GM20431 (cell line): ENCODE measurements around the gene PAX1.

Experiments used
- in situ Hi-C: fragments of 300-500 bp; cut with MseI, MboI; formaldehyde crosslinking; loops from one replicate; pipeline ENCODE4 v1.15.0; 2020; ENCODE audit warnings: low sequenced_read_pairs; ENCODE audit not compliant: unreplicated experiment

Gene PAX1

DNA sequence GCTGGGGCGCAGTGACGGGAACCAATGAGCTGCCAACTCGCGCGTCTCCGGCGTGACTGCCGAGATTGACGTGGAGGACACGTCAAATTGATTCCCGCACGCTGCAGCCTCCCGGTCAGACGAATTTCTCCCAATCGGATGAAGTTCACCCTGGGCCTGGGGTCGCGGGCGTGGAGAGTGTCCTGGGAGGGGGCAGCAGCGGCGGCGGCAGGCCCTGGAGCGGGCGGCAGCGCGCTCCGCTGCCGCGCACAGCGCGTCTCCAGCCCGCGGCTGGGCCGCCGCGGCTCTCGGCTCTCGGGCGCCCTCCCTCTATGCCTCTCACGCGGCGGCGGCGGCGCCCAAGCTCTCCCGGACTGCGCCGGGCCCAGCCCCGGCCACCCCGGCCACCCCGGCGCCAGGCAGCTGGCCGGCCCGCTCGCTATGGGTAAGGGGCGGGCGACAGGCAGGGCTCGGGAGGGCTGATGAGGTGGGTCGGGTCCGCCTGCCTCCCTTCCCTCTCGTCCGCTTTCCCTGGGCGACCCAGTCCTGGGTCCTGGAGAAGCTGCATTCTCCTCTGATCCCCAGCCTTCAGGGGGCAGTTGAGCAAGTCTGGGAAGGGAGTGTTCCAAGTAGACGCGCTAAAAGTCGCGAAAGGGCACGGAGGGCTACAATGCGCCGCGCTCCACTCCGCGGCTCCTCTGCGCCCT lies at the start of gene PAX1:
TSS of gene PAX1 (plus strand) at position 90 of the 686 bp plus-strand sequence. CDS start at position 139, 49 bp downstream.
- in situ Hi-C loops = no loop called here

DNA sequence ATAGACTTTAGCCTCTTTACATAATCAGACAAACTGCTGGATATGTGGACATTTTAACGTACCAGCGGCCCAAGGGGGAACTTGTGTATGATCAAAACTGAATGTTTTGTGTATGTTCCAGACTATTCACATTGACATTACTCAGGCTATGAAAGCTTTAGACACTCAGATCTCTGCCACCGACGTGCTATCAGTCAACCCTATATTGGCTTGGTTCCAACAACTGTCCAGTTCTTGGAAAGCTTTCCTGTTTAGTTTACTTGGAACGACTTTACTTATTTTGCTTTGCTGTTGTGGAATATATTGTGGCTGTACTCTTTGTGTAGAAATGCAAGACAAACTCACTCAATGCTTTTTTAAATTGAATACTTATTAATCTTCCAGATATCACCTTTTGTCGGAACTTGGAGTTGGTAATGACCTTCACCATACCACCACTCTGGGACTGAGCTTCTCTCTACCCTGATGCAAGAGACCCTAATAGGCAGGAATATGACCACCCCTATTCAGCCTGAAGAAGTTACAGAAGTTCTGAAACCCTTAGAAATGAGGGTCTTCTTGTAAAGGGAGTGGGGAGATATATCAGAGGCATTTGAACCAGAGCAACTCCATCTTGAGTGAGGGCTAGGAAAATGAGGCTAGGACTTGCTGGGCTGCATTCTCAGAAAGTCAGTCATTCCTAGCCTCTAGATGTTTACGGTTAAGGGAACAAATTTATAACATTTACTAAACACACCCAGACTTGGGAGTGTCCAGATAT lies 49.0 kb upstream of the PAX1 start:
- in situ Hi-C loops = no loop called here

DNA sequence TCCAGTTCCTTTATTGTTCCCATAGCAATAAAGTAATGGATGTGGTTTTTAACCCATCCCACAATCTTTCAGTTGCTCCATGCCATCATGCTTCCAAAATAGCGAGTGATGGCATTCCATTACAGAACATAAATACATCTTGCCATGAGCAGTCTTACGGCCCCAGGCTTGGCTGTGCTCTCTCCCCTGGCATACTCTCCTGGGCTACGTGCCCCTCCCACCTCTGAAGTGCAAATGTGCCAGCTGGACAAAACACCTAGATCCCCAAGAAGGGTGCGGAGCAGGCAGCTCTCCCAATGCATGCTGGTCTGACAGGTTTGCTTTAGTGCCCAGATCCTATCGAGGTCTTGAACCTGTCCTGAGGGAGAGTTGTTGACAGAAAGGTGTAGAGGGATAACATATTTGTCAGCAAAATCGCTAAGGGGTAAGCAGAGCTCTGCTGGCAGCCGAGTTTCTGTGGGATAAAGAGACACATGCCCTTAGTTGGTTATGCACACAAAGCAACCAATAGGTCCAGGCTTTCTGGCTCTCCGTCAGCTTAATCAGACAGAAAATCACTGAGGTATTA lies 43.9 kb upstream of the PAX1 start:
- in situ Hi-C loops = no loop called here

DNA sequence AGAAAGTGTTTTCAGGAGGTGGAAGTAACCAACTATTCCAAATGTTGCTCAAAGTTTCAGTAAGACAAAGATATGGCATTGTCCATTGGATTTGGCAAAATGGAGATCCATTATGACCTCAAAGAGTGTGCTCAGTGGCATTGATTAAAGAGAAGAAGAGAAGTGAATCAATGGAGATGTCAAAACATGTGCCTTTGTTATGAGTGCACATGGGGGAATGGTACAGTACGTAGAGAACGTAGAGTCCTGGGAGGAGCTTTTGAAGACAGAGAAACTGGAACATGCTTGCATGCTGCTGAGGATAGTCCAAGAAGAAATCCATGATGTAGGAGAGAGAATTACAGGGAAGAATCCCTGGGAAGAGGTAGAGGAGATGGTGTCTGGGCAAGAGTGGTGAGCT lies 42.0 kb upstream of the PAX1 start:
- in situ Hi-C loops = no loop called here

DNA sequence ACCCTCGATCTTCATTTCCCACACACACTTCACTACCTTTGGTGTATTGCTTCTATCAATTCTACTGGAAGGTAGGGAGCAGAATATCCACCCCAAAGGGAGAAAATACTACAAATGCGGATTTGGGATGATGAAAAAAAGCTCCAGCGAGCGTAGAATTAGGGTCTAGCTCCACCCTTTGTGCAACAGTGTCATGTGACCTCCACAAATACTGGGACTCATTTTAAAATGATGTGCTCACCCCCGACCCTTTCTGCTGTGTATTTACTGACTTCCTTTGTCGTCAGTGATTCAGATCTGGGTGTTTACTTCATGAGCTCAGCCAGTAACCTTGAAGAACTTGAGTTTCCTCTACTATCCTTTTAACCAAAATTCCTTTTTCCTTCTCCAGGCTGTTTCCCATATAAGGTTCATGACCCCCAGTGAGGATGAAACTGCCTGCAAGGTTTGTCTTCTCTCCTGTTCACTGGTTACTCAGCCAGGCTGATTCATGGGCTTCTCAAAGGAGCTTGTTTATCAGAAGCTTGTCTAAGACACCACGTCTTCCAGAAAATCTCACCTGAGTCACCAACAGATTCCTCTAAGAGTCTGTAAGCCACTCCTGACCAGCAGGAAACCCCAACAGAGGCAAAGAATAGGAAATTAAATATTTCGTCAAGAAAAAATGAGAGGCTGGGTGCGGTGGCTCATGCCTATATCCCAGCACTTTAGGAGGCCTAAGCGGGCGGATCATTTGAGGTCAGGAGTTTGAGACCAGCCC lies 39.6 kb upstream of the PAX1 start:
- in situ Hi-C loops = no loop called here

DNA sequence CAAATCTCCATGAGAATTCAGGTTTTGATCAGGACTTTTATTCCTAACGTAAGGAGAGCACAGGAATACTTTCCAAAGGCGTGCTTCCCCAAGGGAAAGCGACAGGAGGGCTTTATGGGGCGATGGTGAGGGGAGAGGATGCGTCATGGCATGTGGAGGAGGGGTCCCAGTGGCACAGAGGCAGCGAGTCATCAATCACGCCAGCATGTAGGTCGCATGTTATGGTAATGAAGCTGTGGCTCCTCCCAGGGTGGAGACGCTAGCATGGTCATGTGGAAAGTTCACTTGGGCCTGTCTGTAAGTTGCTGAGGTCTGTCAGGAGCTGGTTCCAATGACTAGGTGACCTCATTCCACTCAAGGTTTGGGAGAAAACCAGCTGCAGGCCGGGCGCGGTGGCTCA lies 35.3 kb upstream of the PAX1 start:
- in situ Hi-C loops = no loop called here

DNA sequence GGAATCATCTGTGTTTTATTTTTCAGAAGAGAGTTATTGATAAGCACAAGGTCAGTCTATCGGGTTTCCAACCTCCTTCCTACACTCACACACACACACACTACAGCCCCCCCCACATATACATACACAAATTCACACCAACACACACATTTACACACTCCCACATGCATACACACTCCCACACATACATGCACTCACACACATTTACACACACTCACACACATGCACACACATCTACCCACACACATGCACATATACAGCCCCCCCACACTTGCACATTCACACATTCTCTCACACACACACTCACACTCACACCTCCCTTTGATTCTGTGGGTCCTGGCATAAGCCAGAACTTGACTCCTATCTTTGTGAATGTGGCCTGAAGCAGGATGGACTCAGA lies 34.5 kb upstream of the PAX1 start:
- in situ Hi-C loops = no loop called here

DNA sequence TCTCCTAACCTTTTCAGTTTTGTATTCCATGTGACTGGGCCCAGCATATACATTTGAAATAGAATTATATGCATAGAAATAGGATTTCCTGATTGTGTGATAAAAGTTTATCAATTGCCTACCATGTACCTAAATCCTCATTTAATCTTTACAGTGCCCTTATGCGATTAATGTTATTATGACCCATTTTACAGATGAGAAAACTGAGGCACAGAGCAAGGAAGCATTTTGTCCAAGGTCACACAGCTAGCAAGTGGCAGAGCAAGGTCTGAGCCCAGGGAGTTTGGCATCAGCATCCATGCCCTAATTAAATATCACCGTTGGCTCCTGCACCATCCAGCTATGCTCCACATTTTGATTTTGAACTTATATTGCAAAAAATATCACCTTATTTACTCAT lies 28.2 kb upstream of the PAX1 start:
- in situ Hi-C loops = no loop called here

DNA sequence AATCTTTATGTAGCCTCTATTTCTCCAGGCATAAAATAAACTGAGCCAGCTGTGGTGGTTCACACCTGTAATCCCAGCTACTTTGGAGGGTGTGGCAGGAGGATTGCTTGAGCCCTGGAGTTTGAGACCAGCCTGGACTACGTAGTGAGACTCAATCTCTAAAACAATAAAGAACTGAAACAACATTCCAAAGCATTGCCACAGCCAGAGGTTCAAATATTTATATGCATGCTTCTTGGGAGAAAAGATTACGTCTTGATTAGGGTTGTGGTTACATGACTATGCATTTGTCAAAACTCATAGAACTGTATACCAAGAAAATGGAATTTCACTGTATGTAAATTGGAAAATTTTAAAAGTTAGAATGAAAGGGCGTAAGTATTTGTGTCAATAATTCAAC lies 27.7 kb upstream of the PAX1 start:
- in situ Hi-C loops = no loop called here

DNA sequence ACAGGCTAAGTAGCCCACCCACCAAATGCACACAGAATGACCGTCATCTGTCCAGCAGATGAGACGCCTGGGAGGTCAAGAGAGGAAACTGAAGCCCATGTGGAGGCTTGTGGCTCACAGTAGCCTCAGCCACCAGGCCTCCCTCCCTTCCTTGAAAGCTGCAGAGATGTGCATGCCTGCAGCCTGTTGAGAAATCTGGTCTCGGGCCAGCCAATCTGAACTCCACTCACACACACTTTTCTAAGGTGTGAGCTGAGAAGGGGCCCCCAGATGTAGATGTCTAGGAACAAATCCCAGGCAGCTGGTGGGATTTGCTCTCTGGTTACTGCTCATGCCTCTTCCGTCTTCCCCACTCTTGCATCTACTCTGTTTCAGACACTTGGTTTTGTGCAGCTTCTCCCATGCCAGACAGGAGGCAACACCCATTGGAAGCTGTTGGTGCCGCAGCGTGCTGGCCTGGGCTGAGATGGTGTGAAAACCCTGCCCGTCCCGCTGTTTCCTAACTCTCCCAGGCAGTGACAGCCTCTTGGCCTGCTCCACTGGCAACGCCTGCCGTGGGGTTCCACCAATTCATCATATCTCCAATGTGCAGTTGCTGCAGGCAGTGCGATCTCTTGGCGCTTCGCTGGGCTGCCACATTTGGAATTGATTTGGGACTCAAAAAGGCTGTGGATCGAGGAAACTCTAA lies 24.1 kb upstream of the PAX1 start:
- in situ Hi-C loops = no loop called here

DNA sequence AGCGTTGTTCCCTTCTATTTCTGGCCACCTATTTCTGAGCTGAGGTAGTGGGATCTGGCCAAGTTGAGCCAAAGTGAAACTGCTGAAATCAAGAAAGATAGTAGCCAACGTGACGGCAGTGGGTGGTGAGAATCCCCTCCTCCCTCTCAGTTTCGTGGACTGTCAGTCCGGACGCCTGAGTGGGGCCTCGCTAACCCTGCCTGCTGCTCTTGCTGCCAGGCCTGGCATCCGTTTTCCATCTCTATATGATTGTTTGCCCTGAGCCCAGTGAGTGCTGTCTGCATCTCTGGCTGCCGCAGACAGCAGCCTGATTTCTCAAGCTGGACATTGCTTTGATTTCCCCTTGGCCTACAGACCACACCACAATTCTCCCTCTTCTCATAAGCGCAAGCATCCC lies 23.5 kb upstream of the PAX1 start:
- in situ Hi-C loops = no loop called here

DNA sequence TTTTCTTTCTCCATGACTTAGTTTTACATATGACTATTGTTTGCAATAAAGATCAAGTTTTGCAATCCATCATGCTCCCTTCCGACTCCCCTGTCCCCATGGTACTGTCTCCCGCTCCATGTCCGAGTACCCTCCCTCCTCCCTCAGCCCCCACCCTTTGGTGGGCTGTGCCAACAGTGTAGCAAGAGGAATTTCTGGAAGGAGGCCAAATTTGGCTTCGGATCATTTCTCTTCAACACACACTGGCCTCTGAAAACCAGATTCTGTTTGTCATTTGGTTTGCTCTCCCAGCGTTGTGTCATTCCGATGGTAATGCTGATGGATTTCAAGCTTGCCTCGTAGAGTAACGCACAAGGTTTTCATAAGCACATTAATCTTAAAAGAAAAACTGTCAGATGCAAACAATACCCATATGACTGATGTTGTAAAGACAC lies 22.9 kb upstream of the PAX1 start:
- in situ Hi-C loops = no loop called here

DNA sequence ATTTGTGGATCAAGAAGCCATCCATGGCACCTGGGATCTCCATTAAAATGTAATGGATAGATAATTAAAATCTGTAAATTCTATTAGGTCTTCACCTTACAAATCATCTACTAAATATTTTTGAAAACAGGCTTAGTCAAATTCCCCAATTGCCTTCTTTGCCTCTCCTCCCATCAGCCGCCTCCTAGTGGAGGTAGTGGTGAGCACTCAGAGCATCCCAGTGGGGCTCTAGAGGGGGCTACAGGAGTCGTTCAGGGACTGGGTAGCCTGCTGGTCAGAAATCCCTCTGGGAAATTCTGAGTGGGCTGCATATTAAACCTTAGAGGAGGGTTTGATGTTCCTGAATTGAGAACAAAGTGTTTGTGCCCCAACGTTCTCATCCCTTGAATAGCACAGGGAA lies 20.8 kb upstream of the PAX1 start:
- in situ Hi-C loops = no loop called here

DNA sequence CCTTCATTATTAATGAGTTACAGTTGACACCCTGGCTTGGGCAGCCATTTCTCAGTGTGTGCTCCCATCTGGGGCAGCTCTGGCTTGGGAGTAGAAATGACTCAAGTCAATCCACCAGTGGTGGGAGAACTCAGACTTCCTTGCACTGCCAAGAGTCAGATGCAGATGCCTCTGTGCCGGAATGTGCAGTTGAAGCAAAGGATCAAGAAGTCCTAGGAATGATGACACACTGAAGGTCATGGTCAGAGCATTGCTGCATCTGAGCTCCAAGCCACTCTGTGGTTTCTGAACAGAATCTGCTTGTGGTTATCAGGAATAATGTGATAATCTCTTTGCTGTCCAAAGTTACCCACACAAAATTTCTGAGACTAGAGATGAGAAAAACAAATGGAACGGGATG lies 19.5 kb upstream of the PAX1 start:
- in situ Hi-C loops = no loop called here

DNA sequence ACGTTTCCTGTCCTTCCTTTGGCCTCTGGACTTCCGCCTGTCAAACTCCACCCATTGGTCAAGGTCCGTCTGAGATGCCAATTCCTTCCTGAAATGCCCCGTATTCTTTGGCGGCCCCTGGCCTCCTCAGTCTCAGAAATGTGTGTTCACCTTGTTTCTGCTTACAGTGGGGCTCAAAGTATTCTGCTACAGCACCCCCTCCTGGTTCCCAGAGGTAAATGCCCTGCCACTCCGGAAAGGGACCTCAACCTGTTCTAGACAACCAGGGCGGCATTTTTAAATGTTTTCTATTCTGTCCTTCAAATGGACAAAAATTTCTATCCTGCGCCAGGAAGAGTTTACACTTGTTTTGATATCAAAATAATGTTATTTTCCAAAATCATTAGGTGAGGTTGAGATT lies 12.1 kb upstream of the PAX1 start:
- in situ Hi-C loops = no loop called here

DNA sequence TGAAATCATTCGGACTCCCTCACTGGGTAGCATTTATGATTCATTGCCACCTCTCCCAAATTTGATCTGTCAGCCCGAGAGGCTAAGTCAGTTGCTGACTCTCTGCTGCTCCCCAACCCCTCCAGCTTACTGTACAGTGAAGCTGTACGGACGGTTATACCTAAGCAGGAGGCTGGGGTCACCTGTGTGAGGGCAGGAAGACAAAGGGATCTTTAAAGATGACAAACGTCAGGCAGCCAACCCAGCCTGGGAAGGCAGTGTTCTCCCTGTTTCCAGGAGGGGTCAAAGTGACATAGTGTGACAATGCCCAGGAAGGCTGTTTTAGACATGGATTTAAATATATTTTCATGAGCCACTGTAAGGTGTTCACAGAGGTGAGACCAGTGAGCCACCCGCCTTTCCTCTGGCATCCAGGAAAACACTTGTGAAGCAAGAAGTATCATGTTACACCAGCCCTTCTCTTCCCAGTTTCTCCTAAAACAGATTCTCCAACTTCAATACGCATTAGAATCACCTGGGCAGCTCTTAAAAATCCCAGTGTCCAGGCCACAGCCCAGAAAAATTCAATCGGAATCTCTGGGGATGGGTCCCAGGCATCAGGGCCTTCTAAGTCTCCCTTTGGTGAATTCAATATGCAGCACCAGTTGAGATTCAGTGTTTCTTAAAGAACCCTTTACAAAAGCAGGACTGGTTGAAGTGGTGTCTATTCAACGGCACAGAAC lies 6.8 kb upstream of the PAX1 start:
- in situ Hi-C loops = no loop called here

DNA sequence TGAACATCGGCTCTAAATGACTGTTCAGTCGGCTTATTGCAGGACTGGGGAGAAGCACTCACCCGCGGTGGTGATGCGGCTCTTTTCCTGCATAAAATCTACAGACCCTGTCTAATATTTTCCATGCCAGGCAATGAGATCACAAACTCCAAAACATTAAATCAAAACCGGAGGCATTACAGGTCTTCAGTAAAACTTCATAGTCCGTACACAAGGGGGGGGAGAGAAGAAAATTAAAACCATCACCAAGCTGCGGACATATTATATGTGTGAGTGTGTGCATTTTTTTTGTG lies 6.3 kb upstream of the PAX1 start:
- in situ Hi-C loops = no loop called here

DNA sequence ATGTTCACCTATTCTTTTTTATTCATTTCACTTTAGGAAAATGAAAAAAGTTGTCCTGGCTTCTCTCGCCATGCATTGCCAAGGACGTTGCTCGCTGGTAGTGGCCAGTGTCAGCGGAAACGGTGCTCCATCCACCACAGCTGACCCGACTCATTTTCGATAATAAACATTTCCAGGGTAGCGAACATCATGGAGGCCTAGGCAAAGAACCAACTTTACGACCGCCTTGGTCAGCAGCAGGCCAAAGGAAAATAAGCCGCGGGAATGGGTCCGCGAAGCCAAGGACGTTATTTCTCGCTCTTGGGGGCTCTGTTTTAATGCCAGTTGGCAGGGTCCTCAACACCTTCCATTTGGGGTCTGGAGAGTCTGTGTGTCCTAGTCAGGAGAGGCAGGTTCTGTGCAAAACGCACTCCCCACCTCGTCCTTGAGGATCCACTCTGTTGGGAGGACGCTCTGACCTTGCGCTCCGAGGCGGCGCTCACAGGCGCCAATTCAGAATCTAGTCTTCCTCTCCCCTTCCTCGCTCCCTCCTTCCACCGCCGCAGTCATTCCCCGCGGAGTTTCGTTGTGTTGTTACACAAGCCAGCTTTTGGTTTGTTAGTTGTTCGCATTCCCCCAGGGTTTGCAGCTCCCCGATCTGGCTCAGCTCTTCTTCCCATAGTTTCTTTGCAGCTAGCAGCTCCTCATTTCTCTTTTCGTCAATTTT lies 4.1 kb upstream of the PAX1 start:
- in situ Hi-C loops = no loop called here

DNA sequence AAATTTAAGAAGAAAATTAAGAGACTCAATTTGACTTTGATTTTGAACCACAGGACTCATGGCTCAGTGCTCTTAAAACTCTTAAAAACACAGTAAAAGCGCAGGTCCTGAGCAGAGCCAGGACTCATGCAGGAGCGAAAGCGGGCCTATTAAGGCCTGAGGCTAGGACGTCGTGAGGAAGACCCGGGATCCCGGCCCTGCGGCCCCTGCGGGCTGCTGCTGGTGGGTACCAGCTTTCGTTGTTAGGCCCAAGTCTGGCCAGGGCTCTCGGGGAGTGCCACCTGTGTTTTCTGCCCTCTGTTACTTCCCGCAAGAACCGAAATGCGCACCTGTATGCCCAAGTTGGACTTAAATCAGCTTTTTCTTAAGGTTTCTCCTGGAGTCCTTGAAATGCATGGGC lies 3.4 kb upstream of the PAX1 start:
- in situ Hi-C loops = no loop called here
